GM18907 (cell line): ENCODE measurements around the gene NEK8.
"Not testable (repeated sequence)": the region's sequence is repeated elsewhere in the genome, so short reads cannot be mapped to it uniquely, and the experiment has no call there.

Source experiments
- ATAC-seq: cut with Tn5 transposase; IDR thresholded peaks from one replicate; pipeline ENCODE4 v1.9.1; 2021; ENCODE audit warnings: mild to moderate bottlenecking, moderate library complexity; ENCODE audit not compliant: unreplicated experiment

The NEK8 gene

GRCh38 chr17:28724500-28725165, 4.0 kb upstream of the NEK8 start:
- no peak for ATAC-seq

GRCh38 chr17:28725166-28725659, 3.4 kb upstream of the NEK8 start:
- no peak for ATAC-seq

- ATAC-seq: peak; percentile 1
Observed at GRCh38 chr17:28725660-28726225, 2.8 kb upstream of the NEK8 start.

- peak; percentile 6 for ATAC-seq
Observed at GRCh38 chr17:28726226-28726626, 2.4 kb upstream of the NEK8 start, which contains the start of gene TLCD1. Gene TLCD1 (minus strand): TSS chr17:28726233. CDS start chr17:28726097, 136 bp downstream.

GRCh38 chr17:28726627-28727491, 1.7 kb upstream of the NEK8 start:
- peak; percentile 46 for ATAC-seq

GRCh38 chr17:28729950-28730330, 1.4 kb downstream of the NEK8 start:
- ATAC-seq: no peak

GRCh38 chr17:28733346-28733745, 4.8 kb downstream of the NEK8 start:
- no peak for ATAC-seq

GRCh38 chr17:28734712-28735241, 6.2 kb downstream of the NEK8 start:
- no peak for ATAC-seq

GRCh38 chr17:28735242-28735722, 6.7 kb downstream of the NEK8 start:
- ATAC-seq: no peak

GRCh38 chr17:28735913-28736769, 7.6 kb downstream of the NEK8 start:
- not testable (repeated sequence) for ATAC-seq

- no peak for ATAC-seq
Observed at GRCh38 chr17:28737316-28737715, 8.7 kb downstream of the NEK8 start.

- peak; percentile 54 for ATAC-seq
Observed at GRCh38 chr17:28737770-28738679, 9.4 kb downstream of the NEK8 start.

GRCh38 chr17:28738680-28739384, 10.2 kb downstream of the NEK8 start:
- peak; percentile 39 for ATAC-seq

GRCh38 chr17:28740406-28741357, 12.1 kb downstream of the NEK8 start:
- no peak for ATAC-seq

- peak; percentile 17 for ATAC-seq
Observed at GRCh38 chr17:28741358-28742349, 13.1 kb downstream of the NEK8 start.
